ENCODE results near the gene PVALEF. TPM values are rescaled to one million over a fixed set of nuclear protein-coding genes. Genes with fewer than 3 reads are reported as not detected.
"Not testable (repeated sequence)": the region's sequence is repeated elsewhere in the genome, so short reads cannot be mapped to it uniquely, and the experiment has no call there.

PVALEF gene
- total RNA-seq, 4 donors from 2014 or later, result not detected

DNA sequence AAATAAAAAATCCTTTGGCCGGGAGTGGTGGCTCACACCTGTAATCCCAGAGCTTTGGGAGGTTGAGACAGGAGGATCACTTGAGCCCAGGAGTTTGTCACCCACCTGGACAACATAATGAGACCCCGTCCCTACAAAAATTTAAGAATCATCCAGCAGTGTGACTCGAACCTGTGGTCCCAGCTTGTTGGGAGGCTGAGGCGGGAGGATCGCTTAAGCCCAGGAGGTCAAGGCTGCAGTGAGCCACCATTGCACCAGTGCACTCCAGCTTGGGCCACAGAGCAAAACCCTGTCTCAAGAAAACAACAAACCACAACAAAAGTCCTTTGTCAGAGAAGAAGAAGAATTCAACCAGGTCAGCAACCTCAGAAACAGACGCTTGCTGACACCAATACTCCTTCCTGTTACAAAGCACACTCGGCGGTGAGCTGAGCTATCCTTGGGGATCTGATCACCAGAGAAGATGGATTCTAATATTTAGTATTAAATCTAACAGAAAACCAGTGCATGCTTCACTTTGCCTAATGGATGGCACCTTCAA is 12.9 kb upstream of the PVALEF start:
- TF ChIP-seq POLR2A (IDR thresholded peaks at IDR 0.05) (no peak), EP300 (IDR thresholded peaks at IDR 0.05) (no peak), POLR2AphosphoS5 (IDR thresholded peaks at IDR 0.05) (no peak)
- TF ChIP-seq, protein P1, sequence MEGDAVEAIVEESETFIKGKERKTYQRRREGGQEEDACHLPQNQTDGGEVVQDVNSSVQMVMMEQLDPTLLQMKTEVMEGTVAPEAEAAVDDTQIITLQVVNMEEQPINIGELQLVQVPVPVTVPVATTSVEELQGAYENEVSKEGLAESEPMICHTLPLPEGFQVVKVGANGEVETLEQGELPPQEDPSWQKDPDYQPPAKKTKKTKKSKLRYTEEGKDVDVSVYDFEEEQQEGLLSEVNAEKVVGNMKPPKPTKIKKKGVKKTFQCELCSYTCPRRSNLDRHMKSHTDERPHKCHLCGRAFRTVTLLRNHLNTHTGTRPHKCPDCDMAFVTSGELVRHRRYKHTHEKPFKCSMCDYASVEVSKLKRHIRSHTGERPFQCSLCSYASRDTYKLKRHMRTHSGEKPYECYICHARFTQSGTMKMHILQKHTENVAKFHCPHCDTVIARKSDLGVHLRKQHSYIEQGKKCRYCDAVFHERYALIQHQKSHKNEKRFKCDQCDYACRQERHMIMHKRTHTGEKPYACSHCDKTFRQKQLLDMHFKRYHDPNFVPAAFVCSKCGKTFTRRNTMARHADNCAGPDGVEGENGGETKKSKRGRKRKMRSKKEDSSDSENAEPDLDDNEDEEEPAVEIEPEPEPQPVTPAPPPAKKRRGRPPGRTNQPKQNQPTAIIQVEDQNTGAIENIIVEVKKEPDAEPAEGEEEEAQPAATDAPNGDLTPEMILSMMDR (IDR thresholded peaks at IDR 0.05), result no peak
- Histone ChIP-seq H3K27ac (no peak overlapping the region), H3K27me3 (peaks cover 18% of the 10 kb centered on the region), H3K9me3 (no peaks in the 10 kb centered on the region), H3K36me3 (no peaks in the 10 kb centered on the region), H3K4me3 (no peak overlapping the region), H3K4me1 (peaks cover 5% of the 10 kb centered on the region)
- 73% methylated on average over 8 of the region's 8 CpGs for WGBS
- no peak for DNase-seq (ENCODE audit: low spot score in 2 of 2)

DNA sequence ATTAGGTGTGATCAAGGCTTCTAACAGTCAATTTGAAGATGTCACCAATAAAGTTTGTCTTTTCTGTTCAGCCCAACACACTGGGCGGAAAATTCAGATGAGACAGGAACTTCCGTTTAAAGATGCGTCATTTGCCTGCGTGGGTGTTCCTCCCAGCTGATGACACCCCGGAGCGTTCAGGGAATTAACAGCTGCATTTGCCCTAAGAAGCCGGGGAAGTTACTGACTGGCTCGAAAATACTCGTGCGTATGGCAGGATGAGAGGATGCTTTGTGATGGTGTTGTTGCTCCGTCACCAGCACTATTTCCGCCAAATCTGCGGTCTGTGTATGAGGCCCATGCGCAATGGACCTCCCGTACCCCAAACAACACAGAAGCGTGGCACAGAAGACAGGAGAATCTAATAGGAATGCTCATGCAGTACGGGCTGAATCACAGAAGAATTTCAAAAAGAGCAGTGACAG is 11.9 kb upstream of the PVALEF start:
- no peak for TF ChIP-seq EP300 (IDR thresholded peaks at IDR 0.05)
- TF ChIP-seq POLR2AphosphoS5 (IDR thresholded peaks at IDR 0.05), result no peak
- TF ChIP-seq, protein P1 (IDR thresholded peaks at IDR 0.05), result no peak
- TF ChIP-seq POLR2A (IDR thresholded peaks at IDR 0.05), result no peak
- H3K27me3 ChIP-seq, result peaks cover 20% of the 10 kb centered on the region
- no peaks in the 10 kb centered on the region for H3K36me3 ChIP-seq
- WGBS, result 58% methylated on average over 17 of the region's 17 CpGs
- no peak overlapping the region for H3K4me3 ChIP-seq
- H3K27ac ChIP-seq, result no peak overlapping the region
- H3K9me3 ChIP-seq, result no peaks in the 10 kb centered on the region
- DNase-seq (ENCODE audit: low spot score in 2 of 2), result no peak
- H3K4me1 ChIP-seq, result peaks cover 5% of the 10 kb centered on the region

DNA sequence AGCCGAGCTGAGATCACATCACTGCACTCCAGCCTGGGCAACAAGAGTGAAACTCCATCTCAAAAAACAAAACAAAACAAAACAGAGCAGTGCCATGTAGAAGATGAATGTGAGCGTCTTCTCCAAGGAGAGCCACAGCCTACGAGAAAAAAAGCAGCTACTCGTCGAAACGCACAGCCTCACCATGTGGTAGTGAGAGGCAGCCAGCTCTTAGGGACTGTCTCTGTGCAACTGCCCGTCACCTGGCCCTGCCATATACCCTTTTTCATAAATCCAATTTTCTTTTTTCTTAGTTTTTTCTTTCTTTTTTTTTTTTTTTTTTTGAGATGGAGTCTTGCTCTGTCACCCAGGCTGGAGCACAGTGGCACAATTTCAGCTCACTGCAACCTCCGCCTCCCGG is 11.3 kb upstream of the PVALEF start:
- 85% methylated on average over 9 of the region's 9 CpGs for WGBS
- not testable (repeated sequence) for H3K9me3 ChIP-seq; H3K4me1 ChIP-seq; DNase-seq (ENCODE audit: low spot score in 2 of 2); H3K27ac ChIP-seq; H3K4me3 ChIP-seq; H3K36me3 ChIP-seq
- peaks cover 26% of the 10 kb centered on the region for H3K27me3 ChIP-seq

DNA sequence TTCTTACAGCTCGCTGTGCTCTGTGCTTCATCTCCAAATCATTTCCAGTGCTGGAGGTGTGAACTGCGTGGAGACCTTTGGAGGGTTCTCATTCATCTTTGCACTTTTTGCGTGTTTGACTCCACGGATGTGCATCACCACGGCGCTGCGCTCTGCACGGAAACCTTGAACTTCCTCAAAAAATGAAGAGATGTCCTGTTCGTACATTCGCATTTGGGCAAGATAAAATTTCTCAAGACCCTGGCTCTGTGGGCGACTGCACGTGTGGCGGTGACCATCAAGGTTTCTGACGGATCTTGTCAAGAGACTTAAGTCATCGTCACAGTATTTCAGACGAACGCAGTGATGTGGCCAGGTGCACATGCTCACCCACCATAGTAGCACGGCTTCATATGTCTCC is 10.3 kb upstream of the PVALEF start:
- TF ChIP-seq EP300 (IDR thresholded peaks at IDR 0.05) (no peak), POLR2A (IDR thresholded peaks at IDR 0.05) (no peak), POLR2AphosphoS5 (IDR thresholded peaks at IDR 0.05) (no peak)
- TF ChIP-seq, protein P1 (IDR thresholded peaks at IDR 0.05), result no peak
- no peak for DNase-seq (ENCODE audit: low spot score in 2 of 2)
- 96% methylated on average over 18 of the region's 18 CpGs for WGBS
- H3K27me3 ChIP-seq, result peaks cover 30% of the 10 kb centered on the region
- H3K9me3 ChIP-seq, result no peaks in the 10 kb centered on the region
- H3K4me1 ChIP-seq, result peaks cover 5% of the 10 kb centered on the region
- H3K27ac ChIP-seq, result no peak overlapping the region
- no peak overlapping the region for H3K4me3 ChIP-seq
- H3K36me3 ChIP-seq, result no peaks in the 10 kb centered on the region

DNA sequence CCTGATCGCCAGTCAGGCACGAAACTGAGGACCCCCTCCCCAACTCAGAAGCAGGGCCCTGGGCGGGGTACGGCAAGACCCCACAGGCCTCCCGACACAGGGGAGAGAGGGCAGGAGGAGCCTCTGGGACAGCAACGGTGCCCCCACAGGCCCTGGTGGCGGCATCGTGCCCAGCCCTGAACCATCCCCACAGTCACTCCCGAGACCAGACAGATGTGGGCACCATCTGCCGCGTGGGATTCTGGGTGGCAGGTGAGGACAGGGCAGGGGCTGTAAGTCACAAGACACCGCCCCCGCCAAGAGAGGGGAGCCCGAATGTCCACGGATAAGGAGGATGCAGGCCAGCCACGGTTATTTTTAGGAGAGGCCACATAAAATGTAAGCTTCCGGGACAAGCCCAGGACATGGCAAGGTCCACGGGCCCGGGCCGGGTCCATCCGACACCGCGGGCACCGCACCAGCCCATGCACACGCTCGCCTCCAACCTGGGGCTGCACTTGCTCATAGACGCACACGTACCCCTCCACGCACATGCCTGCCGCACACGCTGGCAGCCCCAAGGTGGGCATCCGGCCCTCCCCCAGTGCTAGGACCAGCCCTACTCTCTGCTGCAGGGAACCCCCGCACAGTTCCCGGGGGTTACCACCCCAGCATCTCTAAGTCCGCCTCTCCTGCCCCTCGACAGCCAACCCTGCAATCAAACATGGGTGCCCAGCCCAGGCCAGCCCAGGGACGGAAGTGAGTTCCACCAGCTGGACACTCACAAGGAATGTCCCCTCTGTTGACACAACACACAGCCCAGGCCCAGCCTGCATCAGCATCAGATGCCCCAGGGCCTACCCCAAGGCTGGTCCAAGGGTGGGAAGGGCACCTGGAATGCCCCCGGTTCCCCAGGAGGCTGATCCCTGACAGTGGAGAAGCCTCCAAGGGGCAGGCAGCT is 8.2 kb upstream of the PVALEF start:
- 89% methylated on average over 8 of the region's 38 CpGs for WGBS
- peaks cover 5% of the 10 kb centered on the region for H3K4me1 ChIP-seq
- H3K9me3 ChIP-seq, result no peaks in the 10 kb centered on the region
- peaks cover 27% of the 10 kb centered on the region for H3K27me3 ChIP-seq
- TF ChIP-seq POLR2A (IDR thresholded peaks at IDR 0.05), result no peak
- TF ChIP-seq, protein P1 (IDR thresholded peaks at IDR 0.05), result no peak
- TF ChIP-seq POLR2AphosphoS5 (IDR thresholded peaks at IDR 0.05), result no peak
- no peak for TF ChIP-seq EP300 (IDR thresholded peaks at IDR 0.05)
- H3K27ac ChIP-seq, result no peak overlapping the region
- H3K36me3 ChIP-seq, result no peaks in the 10 kb centered on the region
- no peak for DNase-seq (ENCODE audit: low spot score in 2 of 2)
- H3K4me3 ChIP-seq, result no peak overlapping the region
